Measurements from ENCODE around the gene GDA. TPM values are rescaled to one million over a fixed set of nuclear protein-coding genes. Genes with fewer than 3 reads are reported as not detected.
A peak's percentile ranks its signal among the peaks of the same experiment; 100 is the strongest.

GDA gene
- total RNA-seq, 1 experiment from 2014 or later = not detected

- ChIA-PET CTCF (interaction anchor here (0.5 to 6.4 kb wide), 57 partner anchors 8 to 848 kb away, joined by 3 to 94 read pairs (median 3); no protein-coding TSS in a partner anchor), POLR2A (interaction anchor here (0.7 to 1.2 kb wide), 3 partner anchors 69 to 164 kb away, joined by 3 to 4 read pairs (median 4); no protein-coding TSS in a partner anchor)
- Mint-ChIP-seq H3K4me1 (ENCODE audit: insufficient read depth, unreplicated experiment) (no peaks in the 10 kb centered on the region), H3K9me3 (ENCODE audit: unreplicated experiment) (no peaks in the 10 kb centered on the region), H3K27me3 (ENCODE audit: insufficient read depth, unreplicated experiment) (peaks cover 20% of the 10 kb centered on the region), H3K36me3 (ENCODE audit: insufficient read depth, unreplicated experiment) (no peaks in the 10 kb centered on the region), H3K4me3 (ENCODE audit: unreplicated experiment) (no peak overlapping the region), H3K27ac (ENCODE audit: low read depth, unreplicated experiment) (no peak overlapping the region)
- BruUV-seq (replicated peaks) = no TSS peak
- peak; percentile 58 for TF ChIP-seq CTCF (IDR thresholded peaks at IDR 0.05; ENCODE audit: unreplicated experiment)
- intact Hi-C loops (cut with micrococcal nuclease) = loop anchor here (1.0 to 2.0 kb wide), 3 partner anchors 69 to 619 kb away; no protein-coding TSS in a partner anchor
- peak; percentile 73 for DNase-seq (ENCODE audit: unreplicated experiment)
Measured at GRCh38 chr9:72203205-72203803, 54.1 kb downstream of the GDA start.

GRCh38 chr9:72204062-72204461 lies 54.8 kb downstream of the GDA start:
- POLR2A ChIA-PET = interaction anchor here (0.7 to 1.2 kb wide), 3 partner anchors 68 to 165 kb away, joined by 3 to 4 read pairs (median 4); no protein-coding TSS in a partner anchor
- no peak for TF ChIP-seq CTCF (IDR thresholded peaks at IDR 0.05; ENCODE audit: unreplicated experiment)
- CTCF ChIA-PET = interaction anchor here (0.5 to 6.4 kb wide), 41 partner anchors 7 to 848 kb away, joined by 3 to 94 read pairs (median 4); no protein-coding TSS in a partner anchor
- intact Hi-C loops (cut with micrococcal nuclease) = no loop called here
- no peak overlapping the region for H3K27ac Mint-ChIP-seq (ENCODE audit: low read depth, unreplicated experiment)
- no TSS peak for BruUV-seq (replicated peaks)
- H3K4me3 Mint-ChIP-seq (ENCODE audit: unreplicated experiment) = no peak overlapping the region
- no peaks in the 10 kb centered on the region for H3K4me1 Mint-ChIP-seq (ENCODE audit: insufficient read depth, unreplicated experiment)
- no peaks in the 10 kb centered on the region for H3K36me3 Mint-ChIP-seq (ENCODE audit: insufficient read depth, unreplicated experiment)
- H3K27me3 Mint-ChIP-seq (ENCODE audit: insufficient read depth, unreplicated experiment) = peaks cover 26% of the 10 kb centered on the region
- no peaks in the 10 kb centered on the region for H3K9me3 Mint-ChIP-seq (ENCODE audit: unreplicated experiment)
- DNase-seq (ENCODE audit: unreplicated experiment) = no peak

GRCh38 chr9:72205513-72205912 lies 56.3 kb downstream of the GDA start:
- TF ChIP-seq CTCF (IDR thresholded peaks at IDR 0.05; ENCODE audit: unreplicated experiment) = no peak
- peaks cover 7% of the 10 kb centered on the region for H3K4me1 Mint-ChIP-seq (ENCODE audit: insufficient read depth, unreplicated experiment)
- no peaks in the 10 kb centered on the region for H3K36me3 Mint-ChIP-seq (ENCODE audit: insufficient read depth, unreplicated experiment)
- intact Hi-C loops (cut with micrococcal nuclease) = no loop called here
- H3K4me3 Mint-ChIP-seq (ENCODE audit: unreplicated experiment) = no peak overlapping the region
- H3K27ac Mint-ChIP-seq (ENCODE audit: low read depth, unreplicated experiment) = no peak overlapping the region
- BruUV-seq (replicated peaks) = no TSS peak
- ChIA-PET POLR2A (interaction anchor here (1.0 to 1.6 kb wide), 2 partner anchors 69 to 160 kb away, joined by 4 to 5 read pairs; partner anchors contain the start of gene ZFAND5), CTCF (interaction anchor here (0.6 to 6.4 kb wide), 11 partner anchors 9 to 921 kb away, joined by 3 to 94 read pairs (median 3); no protein-coding TSS in a partner anchor)
- peak; percentile 16 for DNase-seq (ENCODE audit: unreplicated experiment)
- peaks cover 17% of the 10 kb centered on the region for H3K27me3 Mint-ChIP-seq (ENCODE audit: insufficient read depth, unreplicated experiment)
- no peaks in the 10 kb centered on the region for H3K9me3 Mint-ChIP-seq (ENCODE audit: unreplicated experiment)

GRCh38 chr9:72207278-72207677 lies 58.0 kb downstream of the GDA start:
- Mint-ChIP-seq H3K27ac (ENCODE audit: low read depth, unreplicated experiment) (no peak overlapping the region), H3K4me3 (ENCODE audit: unreplicated experiment) (no peak overlapping the region), H3K36me3 (ENCODE audit: insufficient read depth, unreplicated experiment) (no peaks in the 10 kb centered on the region), H3K4me1 (ENCODE audit: insufficient read depth, unreplicated experiment) (peaks cover 7% of the 10 kb centered on the region), H3K27me3 (ENCODE audit: insufficient read depth, unreplicated experiment) (peaks cover 25% of the 10 kb centered on the region), H3K9me3 (ENCODE audit: unreplicated experiment) (no peaks in the 10 kb centered on the region)
- no peak for TF ChIP-seq CTCF (IDR thresholded peaks at IDR 0.05; ENCODE audit: unreplicated experiment)
- POLR2A ChIA-PET = no interaction called here
- no TSS peak for BruUV-seq (replicated peaks)
- intact Hi-C loops (cut with micrococcal nuclease) = no loop called here
- no peak for DNase-seq (ENCODE audit: unreplicated experiment)
- CTCF ChIA-PET = interaction anchor here (0.7 to 2.0 kb wide), 3 partner anchors 10 to 363 kb away, joined by 3 to 9 read pairs (median 8); no protein-coding TSS in a partner anchor
